Ecto neural progenitor cell (in vitro differentiated cells): Measurements from ENCODE around the gene HLF.

Experiments
- DNase-seq: peaks from one replicate; pipeline ENCODE4 v3.0.0-alpha.2; 2018; ENCODE audit warnings: low spot score

HLF gene

DNA sequence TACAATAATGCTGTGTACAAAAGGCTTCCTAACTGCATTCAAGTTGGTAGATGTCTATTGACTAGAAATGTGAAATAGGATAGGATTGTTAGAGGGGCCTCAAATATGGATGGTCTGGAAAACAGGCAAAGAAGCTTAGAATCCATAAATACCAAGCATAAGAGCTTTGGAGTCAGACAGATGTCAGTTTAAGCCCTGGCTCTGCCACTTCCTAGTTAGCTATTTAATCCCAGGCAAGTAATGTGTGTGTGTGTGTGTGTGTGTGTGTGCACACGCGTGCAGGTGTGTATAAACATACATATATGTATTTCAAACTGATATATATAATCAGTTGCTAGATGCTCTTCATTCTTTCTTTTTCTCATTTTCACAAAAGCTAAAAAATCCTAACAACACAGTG, 90.2 kb downstream of the HLF start:
- DNase-seq, result no peak

DNA sequence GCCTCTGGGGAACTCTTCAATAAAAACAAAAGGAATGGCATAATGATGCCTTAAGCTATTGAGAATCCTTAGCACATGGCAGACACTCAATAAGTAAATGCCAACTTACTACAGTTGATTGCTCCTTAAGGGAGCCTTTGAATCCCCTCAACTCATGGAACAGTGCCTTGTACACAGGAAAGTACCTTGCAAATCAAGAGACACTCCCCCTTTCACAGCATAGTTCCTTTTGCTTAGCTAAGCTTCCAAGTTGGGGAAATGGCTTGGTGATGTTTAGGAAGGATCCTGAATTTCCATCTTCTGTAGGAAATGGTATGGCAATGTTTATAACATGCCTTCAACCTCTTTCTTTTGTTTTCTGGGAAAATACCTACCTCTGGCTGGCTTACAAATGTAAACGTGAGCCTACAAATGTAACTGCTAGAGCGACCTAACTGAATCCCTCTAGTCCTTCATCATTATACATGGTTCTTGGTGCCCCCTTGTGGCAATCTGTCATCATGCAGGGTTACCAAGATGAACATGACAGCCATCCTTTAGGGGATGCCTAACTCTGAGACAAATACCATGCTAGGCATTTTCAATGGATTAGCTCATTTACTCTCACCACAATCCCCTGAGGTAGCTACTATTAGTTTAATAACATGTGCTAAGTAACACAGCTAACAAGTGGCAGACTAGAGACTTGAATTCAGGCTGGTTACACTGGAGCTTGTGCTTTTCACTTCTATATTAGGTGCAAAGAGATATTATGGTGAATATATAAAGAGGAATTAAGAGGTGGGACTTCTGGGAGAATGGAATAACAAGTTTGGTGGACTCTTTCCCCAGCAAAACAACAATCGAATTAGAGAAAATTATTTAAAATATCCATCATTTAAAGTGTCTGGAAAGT, 91.9 kb downstream of the HLF start:
- DNase-seq, result peak; percentile 74

- no peak for DNase-seq
Measured at GRCh38 chr17:55360971-55361370, 96.2 kb downstream of the HLF start.

DNA sequence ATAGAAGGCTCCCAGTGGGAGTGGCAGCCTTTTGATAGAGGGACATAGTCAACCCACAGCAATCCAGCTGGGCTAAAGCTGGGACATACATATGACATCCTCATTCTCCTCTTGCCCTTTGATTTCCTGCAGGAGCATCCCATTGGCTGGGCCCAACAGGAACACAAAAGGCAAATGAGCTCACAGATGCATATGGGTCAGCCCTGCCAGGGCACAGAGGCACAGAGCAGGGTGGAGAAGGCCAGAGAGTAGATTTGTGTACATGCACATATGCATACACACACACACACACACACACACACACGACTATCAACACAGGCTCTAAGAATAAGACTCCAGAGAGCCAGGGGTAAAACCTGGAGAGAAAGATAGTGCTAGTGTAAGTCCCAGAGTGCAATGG, 98.3 kb downstream of the HLF start:
- no peak for DNase-seq

DNA sequence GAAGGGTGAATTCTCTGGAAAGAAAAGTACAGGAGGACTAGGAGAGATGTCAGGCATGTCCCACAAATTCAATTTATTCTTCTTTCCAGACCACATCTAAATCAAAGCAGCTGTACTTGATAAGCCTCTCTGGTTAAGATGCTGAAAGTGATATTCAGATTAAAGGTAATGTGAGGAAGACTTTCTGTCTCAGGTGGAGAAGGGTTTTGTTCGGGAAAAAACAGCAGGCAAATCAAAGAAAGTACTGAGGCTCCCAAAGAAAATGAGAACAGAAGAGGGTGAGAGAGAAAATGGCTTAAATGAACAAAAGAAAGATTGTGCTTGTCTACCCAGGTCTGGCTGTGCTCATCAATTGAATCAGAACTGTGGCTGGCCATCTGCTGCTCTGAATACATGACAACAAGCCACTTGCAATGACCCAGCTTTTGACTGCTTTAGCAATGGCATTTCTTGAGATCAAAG, 101.3 kb downstream of the HLF start:
- DNase-seq, result no peak

DNA sequence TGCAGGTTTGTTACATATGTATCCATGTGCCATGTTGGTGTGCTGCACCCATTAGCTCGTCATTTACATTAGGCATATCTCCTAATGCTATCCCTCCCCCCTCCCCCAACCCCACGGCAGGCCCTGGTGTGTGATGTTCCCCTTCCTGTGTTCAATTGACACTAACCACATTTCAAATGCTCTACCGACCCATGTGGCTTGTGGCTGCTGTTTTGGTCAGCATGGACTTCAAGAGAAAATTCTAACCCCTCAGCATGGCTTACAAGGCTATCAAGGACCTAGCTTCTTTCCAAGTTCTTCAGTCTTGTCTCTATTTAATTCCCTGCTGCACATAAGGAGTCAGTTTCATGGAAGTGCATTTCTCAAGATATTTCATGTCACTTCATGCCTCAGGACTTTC, 103.9 kb downstream of the HLF start:
- peak; percentile 21 for DNase-seq
